ENCODE data around the gene NRDC. TPM values are rescaled to one million over a fixed set of nuclear protein-coding genes. Genes with fewer than 3 reads are reported as not detected.

NRDC gene
- total RNA-seq, 4 donors from 2014 or later: 63.4 to 116 (median 87.1) TPM

DNA sequence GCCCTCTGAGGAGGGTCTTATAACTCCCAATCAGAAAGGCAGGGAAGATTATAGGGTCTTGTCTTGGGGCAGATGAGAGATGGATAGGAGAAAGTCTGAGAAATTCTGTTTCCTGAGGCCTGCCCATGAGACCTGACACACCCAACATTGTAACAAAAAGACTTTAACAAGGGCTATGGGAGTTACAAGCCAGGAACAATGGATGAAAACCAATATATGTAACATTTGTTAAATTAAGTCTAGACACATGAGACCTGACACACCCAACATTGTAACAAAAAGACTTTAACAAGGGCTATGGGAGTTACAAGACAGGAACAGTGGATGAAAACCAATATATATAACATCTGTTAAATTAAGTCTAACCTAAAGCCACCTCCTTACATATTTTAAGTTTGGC is 21.8 kb downstream of the NRDC start:
- no peak overlapping the region for H3K4me3 ChIP-seq
- H3K36me3 ChIP-seq: peaks cover 0 to 5% (median 0%) of the 10 kb centered on the region in 4 donors
- TF ChIP-seq POLR2A (IDR thresholded peaks at IDR 0.05) (no peak), EP300 (IDR thresholded peaks at IDR 0.05; ENCODE audit: low read depth) (no peak), POLR2AphosphoS5 (IDR thresholded peaks at IDR 0.05) (no peak)
- TF ChIP-seq, protein P1, sequence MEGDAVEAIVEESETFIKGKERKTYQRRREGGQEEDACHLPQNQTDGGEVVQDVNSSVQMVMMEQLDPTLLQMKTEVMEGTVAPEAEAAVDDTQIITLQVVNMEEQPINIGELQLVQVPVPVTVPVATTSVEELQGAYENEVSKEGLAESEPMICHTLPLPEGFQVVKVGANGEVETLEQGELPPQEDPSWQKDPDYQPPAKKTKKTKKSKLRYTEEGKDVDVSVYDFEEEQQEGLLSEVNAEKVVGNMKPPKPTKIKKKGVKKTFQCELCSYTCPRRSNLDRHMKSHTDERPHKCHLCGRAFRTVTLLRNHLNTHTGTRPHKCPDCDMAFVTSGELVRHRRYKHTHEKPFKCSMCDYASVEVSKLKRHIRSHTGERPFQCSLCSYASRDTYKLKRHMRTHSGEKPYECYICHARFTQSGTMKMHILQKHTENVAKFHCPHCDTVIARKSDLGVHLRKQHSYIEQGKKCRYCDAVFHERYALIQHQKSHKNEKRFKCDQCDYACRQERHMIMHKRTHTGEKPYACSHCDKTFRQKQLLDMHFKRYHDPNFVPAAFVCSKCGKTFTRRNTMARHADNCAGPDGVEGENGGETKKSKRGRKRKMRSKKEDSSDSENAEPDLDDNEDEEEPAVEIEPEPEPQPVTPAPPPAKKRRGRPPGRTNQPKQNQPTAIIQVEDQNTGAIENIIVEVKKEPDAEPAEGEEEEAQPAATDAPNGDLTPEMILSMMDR (IDR thresholded peaks at IDR 0.05): no peak
- H3K4me1 ChIP-seq: peaks cover 0 to 19% (median 7%) of the 10 kb centered on the region in 4 donors
- DNase-seq: no peak
- intact Hi-C loops (cut with DNase I; ENCODE audit: low total_unique reads): no loop called here
- H3K9me3 ChIP-seq: no peaks in the 10 kb centered on the region
- no peak overlapping the region for H3K27ac ChIP-seq
- no peaks in the 10 kb centered on the region for H3K27me3 ChIP-seq
- in situ Hi-C loops (cut with MboI; ENCODE audit: low pct_ligation_motif_present in 1 of 4, low pct_unique_long_range_greater_than_20kb in 1 of 4, low sequenced_read_pairs in 3 of 4): no loop called here

- H3K9me3 ChIP-seq: no peaks in the 10 kb centered on the region
- H3K4me1 ChIP-seq: peaks cover 0 to 24% (median 11%) of the 10 kb centered on the region in 4 donors
- H3K27me3 ChIP-seq: no peaks in the 10 kb centered on the region
- no peak overlapping the region for H3K4me3 ChIP-seq
- intact Hi-C loops (cut with DNase I; ENCODE audit: low total_unique reads): no loop called here
- in situ Hi-C loops (cut with MboI; ENCODE audit: low pct_ligation_motif_present in 1 of 4, low pct_unique_long_range_greater_than_20kb in 1 of 4, low sequenced_read_pairs in 3 of 4): no loop called here
- WGBS, 2 donors (ENCODE audit: low coverage in 1 of 2): 89 to 95% methylated on average over 3 of the region's 3 CpGs
- DNase-seq: no peak
- no peak overlapping the region for H3K27ac ChIP-seq
- peaks cover 0 to 5% (median 0%) of the 10 kb centered on the region in 4 donors for H3K36me3 ChIP-seq
- no peak for TF ChIP-seq EP300 (IDR thresholded peaks at IDR 0.05; ENCODE audit: low read depth)
- TF ChIP-seq POLR2AphosphoS5 (IDR thresholded peaks at IDR 0.05): no peak
- TF ChIP-seq, protein P1 (IDR thresholded peaks at IDR 0.05): no peak
- TF ChIP-seq POLR2A (IDR thresholded peaks at IDR 0.05): no peak
These were observed 22.9 kb downstream of the NRDC start for GRCh38 chr1:51855624-51856023.

GRCh38 chr1:51853360-51853759 is 25.2 kb downstream of the NRDC start:
- Histone ChIP-seq H3K9me3 (no peaks in the 10 kb centered on the region), H3K36me3 (peaks cover 0 to 5% (median 0%) of the 10 kb centered on the region in 4 donors), H3K27me3 (no peaks in the 10 kb centered on the region), H3K27ac (peak overlapping the region in 1 of 4 donors; percentile 20), H3K4me3 (no peak overlapping the region), H3K4me1 (peaks cover 0 to 24% (median 12%) of the 10 kb centered on the region in 4 donors)
- 57 to 70% methylated on average over 1 to 2 of the region's 2 CpGs for WGBS, 2 donors (ENCODE audit: low coverage in 1 of 2)
- in situ Hi-C loops (cut with MboI; ENCODE audit: low pct_ligation_motif_present in 1 of 4, low pct_unique_long_range_greater_than_20kb in 1 of 4, low sequenced_read_pairs in 3 of 4): no loop called here
- no peak for DNase-seq
- TF ChIP-seq POLR2A (IDR thresholded peaks at IDR 0.05) (no peak), POLR2AphosphoS5 (IDR thresholded peaks at IDR 0.05) (no peak), EP300 (IDR thresholded peaks at IDR 0.05; ENCODE audit: low read depth) (no peak)
- TF ChIP-seq, protein P1 (IDR thresholded peaks at IDR 0.05): no peak
- intact Hi-C loops (cut with DNase I; ENCODE audit: low total_unique reads): no loop called here

DNA sequence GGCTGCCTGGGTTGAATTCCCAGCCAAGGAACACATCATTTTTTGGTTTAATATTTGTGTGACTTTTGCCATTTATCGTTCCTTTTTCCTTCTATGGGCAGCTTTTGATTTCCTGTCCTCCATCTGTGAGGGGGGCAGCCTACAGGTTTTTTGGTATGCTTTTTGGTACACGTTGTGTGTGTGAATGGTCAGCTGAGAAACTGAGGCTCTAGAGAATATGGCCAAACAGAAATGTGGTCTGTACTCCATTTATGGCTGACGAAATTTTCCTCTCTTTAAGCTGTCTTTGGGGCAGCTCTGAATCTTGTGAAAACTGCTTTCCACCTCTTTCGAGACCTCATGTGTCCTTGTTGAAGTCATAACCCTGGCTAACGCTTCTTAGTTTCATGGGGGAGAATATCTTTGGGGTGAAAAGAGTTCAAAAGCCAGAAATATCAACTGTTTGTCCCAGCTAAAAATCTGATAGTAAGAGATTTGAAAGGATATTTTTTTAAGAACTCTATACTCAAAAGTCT is 26.6 kb downstream of the NRDC start:
- TF ChIP-seq, protein P1 (IDR thresholded peaks at IDR 0.05): no peak
- H3K36me3 ChIP-seq: peaks cover 0 to 5% (median 0%) of the 10 kb centered on the region in 4 donors
- 85 to 88% methylated on average over 5 of the region's 5 CpGs for WGBS, 2 donors (ENCODE audit: low coverage in 1 of 2)
- no peak overlapping the region for H3K4me3 ChIP-seq
- in situ Hi-C loops (cut with MboI; ENCODE audit: low pct_ligation_motif_present in 1 of 4, low pct_unique_long_range_greater_than_20kb in 1 of 4, low sequenced_read_pairs in 3 of 4) (no loop called here), intact Hi-C loops (cut with DNase I; ENCODE audit: low total_unique reads) (no loop called here)
- H3K27ac ChIP-seq: no peak overlapping the region
- peaks cover 0 to 24% (median 12%) of the 10 kb centered on the region in 4 donors for H3K4me1 ChIP-seq
- H3K27me3 ChIP-seq: no peaks in the 10 kb centered on the region
- no peak for DNase-seq
- no peaks in the 10 kb centered on the region for H3K9me3 ChIP-seq
